ENCODE measurements around the gene SPACA7. TPM values are rescaled to one million over a fixed set of nuclear protein-coding genes. Genes with fewer than 3 reads are reported as not detected.

Gene SPACA7
- total and polyA plus RNA-seq, 10 of the 15 experiments (the other 5 are each of a cell fraction or from before 2014, with no cell fraction given): not detected

DNA sequence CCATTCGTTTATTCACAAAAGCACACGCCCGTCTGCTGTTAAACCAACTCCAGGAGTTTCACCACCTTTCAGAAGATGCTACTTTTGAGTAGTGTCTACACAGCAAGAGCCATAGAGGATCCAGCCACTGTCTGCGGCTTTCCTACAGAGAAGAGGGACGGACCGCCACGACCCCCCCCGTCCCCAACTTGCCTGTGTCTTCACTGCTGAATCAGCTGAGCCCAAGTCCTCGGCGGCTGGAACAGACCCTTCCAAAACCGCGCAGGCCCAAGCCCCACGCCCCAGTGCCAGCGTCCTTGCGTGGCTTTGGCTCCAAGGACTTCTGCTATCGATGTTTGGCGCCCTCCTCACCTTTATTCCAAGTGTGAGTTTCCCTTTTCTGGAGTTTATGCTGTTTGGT is 65.1 kb downstream of the SPACA7 start:
- intact Hi-C loops (cut with micrococcal nuclease; ENCODE audit: unreplicated experiment): loop anchor here (10.0 kb wide), 1 partner anchor 164 kb away; no protein-coding TSS in a partner anchor
- ChIA-PET SMC1A (ENCODE audit: uncharacterized antibody, unreplicated experiment) (interaction anchor here (1.1 kb wide), 1 partner anchor 967 kb away, joined by 4 read pairs; no protein-coding TSS in a partner anchor), RAD21 (ENCODE audit: unreplicated experiment) (no interaction called here), CTCF (interaction anchor here (1.9 kb wide), 1 partner anchor 14 kb away, joined by 4 read pairs; no protein-coding TSS in a partner anchor), POLR2A (no interaction called here)
- Histone ChIP-seq H3K27ac (ENCODE audit: control insufficient read depth, insufficient read depth) (no peak overlapping the region), H3K4me1 (ENCODE audit: control insufficient read depth, insufficient read depth, low read length) (no peaks in the 10 kb centered on the region), H3K27me3 (replicated peaks in 1 of 2; ENCODE audit: control insufficient read depth in 2 of 2, insufficient read depth in 2 of 2, low read length in 1 of 2) (no peaks in the 10 kb centered on the region), H3K4me3 (no peak overlapping the region), H3K9ac (ENCODE audit: control insufficient read depth, insufficient read depth, low read length) (no peak overlapping the region), H3K79me2 (ENCODE audit: control insufficient read depth, insufficient read depth, low read length) (no peaks in the 10 kb centered on the region), H3K9me3 (replicated peaks; ENCODE audit: control insufficient read depth, insufficient read depth, low read length) (no peaks in the 10 kb centered on the region), H3K36me3 (ENCODE audit: control insufficient read depth in 2 of 2, insufficient read depth in 2 of 2, low read length in 1 of 2) (no peaks in the 10 kb centered on the region), H2AFZ (ENCODE audit: control insufficient read depth, low read depth, low read length) (no peak overlapping the region), H3K4me2 (ENCODE audit: control insufficient read depth, insufficient read depth) (no peak overlapping the region), H4K20me1 (ENCODE audit: control insufficient read depth, insufficient read depth) (no peaks in the 10 kb centered on the region)
- in situ Hi-C loops (cut with MboI): loop anchor here (5.0 to 25.0 kb wide), 2 partner anchors 969 to 1354 kb away; no protein-coding TSS in a partner anchor
- no peak for FAIRE-seq
- DNase-seq (ENCODE audit: low read depth, low spot score): no peak
- 76% methylated on average over 17 of the region's 17 CpGs for WGBS (ENCODE audit: insufficient coverage, insufficient replicate concordance, low lambda C conversion rate, missing lambda C conversion rate)
- ATAC-seq: no peak
- no peak for TF ChIP-seq SIX5 (IDR thresholded peaks at IDR 0.05; ENCODE audit: low read depth, low read length, severe bottlenecking)
- no peak for TF ChIP-seq GATAD2B (conservative IDR thresholded peaks at IDR 0.05; ENCODE audit: low read depth)
- TF ChIP-seq, protein P1, sequence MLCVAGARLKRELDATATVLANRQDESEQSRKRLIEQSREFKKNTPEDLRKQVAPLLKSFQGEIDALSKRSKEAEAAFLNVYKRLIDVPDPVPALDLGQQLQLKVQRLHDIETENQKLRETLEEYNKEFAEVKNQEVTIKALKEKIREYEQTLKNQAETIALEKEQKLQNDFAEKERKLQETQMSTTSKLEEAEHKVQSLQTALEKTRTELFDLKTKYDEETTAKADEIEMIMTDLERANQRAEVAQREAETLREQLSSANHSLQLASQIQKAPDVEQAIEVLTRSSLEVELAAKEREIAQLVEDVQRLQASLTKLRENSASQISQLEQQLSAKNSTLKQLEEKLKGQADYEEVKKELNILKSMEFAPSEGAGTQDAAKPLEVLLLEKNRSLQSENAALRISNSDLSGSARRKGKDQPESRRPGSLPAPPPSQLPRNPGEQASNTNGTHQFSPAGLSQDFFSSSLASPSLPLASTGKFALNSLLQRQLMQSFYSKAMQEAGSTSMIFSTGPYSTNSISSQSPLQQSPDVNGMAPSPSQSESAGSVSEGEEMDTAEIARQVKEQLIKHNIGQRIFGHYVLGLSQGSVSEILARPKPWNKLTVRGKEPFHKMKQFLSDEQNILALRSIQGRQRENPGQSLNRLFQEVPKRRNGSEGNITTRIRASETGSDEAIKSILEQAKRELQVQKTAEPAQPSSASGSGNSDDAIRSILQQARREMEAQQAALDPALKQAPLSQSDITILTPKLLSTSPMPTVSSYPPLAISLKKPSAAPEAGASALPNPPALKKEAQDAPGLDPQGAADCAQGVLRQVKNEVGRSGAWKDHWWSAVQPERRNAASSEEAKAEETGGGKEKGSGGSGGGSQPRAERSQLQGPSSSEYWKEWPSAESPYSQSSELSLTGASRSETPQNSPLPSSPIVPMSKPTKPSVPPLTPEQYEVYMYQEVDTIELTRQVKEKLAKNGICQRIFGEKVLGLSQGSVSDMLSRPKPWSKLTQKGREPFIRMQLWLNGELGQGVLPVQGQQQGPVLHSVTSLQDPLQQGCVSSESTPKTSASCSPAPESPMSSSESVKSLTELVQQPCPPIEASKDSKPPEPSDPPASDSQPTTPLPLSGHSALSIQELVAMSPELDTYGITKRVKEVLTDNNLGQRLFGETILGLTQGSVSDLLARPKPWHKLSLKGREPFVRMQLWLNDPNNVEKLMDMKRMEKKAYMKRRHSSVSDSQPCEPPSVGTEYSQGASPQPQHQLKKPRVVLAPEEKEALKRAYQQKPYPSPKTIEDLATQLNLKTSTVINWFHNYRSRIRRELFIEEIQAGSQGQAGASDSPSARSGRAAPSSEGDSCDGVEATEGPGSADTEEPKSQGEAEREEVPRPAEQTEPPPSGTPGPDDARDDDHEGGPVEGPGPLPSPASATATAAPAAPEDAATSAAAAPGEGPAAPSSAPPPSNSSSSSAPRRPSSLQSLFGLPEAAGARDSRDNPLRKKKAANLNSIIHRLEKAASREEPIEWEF (IDR thresholded peaks at IDR 0.05; ENCODE audit: insufficient replicate concordance, low read depth, low read length): no peak
- TF ChIP-seq CHD1 (IDR thresholded peaks at IDR 0.05; ENCODE audit: low read depth, low read length): no peak
- TF ChIP-seq LARP7 (IDR thresholded peaks at IDR 0.05): no peak
- TF ChIP-seq IRF3 (IDR thresholded peaks at IDR 0.05): no peak
- no peak for TF ChIP-seq ESRRA (IDR thresholded peaks at IDR 0.05; ENCODE audit: low read length)
- no peak for TF ChIP-seq RELA (IDR thresholded peaks at IDR 0.05; ENCODE audit: borderline replicate concordance, partially characterized antibody)
- no peak for TF ChIP-seq ZNF622 (IDR thresholded peaks at IDR 0.05)
- TF ChIP-seq JUND (IDR thresholded peaks at IDR 0.05; ENCODE audit: low read depth, low read length): no peak
- no peak for TF ChIP-seq SRF (IDR thresholded peaks at IDR 0.05; ENCODE audit: low read depth in 2 of 2, low read length in 2 of 2)
- no peak for TF ChIP-seq TAF1 (IDR thresholded peaks at IDR 0.05; ENCODE audit: borderline replicate concordance, low read depth, low read length)
- TF ChIP-seq SMAD1 (IDR thresholded peaks at IDR 0.05; ENCODE audit: low read depth, partially characterized antibody): no peak
- TF ChIP-seq PML (IDR thresholded peaks at IDR 0.05; ENCODE audit: low read length): no peak
- no peak for TF ChIP-seq SMAD5 (IDR thresholded peaks at IDR 0.05; ENCODE audit: low read depth)
- no peak for TF ChIP-seq SUPT20H (IDR thresholded peaks at IDR 0.05; ENCODE audit: borderline replicate concordance, control insufficient read depth, low read depth, low read length)
- no TSS peak for BruUV-seq (replicated peaks)
